ENCODE results near the gene SYT2.

Gene SYT2

GRCh38 chr1:202688401-202688800, 21.9 kb downstream of the SYT2 start:
- H4K20me1 ChIP-seq (ENCODE audit: control insufficient read depth, insufficient read depth, low read depth, low read length) = no peaks in the 10 kb centered on the region
- TF ChIP-seq EZH2phosphoT487 (IDR thresholded peaks at IDR 0.05; ENCODE audit: borderline replicate concordance, low read length) (no peak), CTCF (IDR thresholded peaks at IDR 0.05; ENCODE audit: low read depth, low read length, poor library complexity, severe bottlenecking) (no peak)
- H3K27ac ChIP-seq (ENCODE audit: low read depth, low read length) = no peak overlapping the region
- no peaks in the 10 kb centered on the region for H3K79me2 ChIP-seq (ENCODE audit: control insufficient read depth, low read length)
- no peaks in the 10 kb centered on the region for H3K4me1 ChIP-seq (ENCODE audit: control insufficient read depth, low read length)
- peaks cover 2% of the 10 kb centered on the region; the same call in 1 of the 2 replicates for H3K27me3 ChIP-seq (ENCODE audit: control insufficient read depth, low read length)
- no peaks in the 10 kb centered on the region for H3F3A ChIP-seq (ENCODE audit: control insufficient read depth, insufficient read depth)
- no peaks in the 10 kb centered on the region for H3K36me3 ChIP-seq (ENCODE audit: control insufficient read depth, low read length)
- no peak overlapping the region for H3K4me2 ChIP-seq (ENCODE audit: low read length)
- no peaks in the 10 kb centered on the region for H3K9me3 ChIP-seq (ENCODE audit: control insufficient read depth, insufficient read depth, low read length)
- H3K4me3 ChIP-seq (ENCODE audit: low read length) = no peak overlapping the region
- no peaks in the 10 kb centered on the region for H3K9me2 ChIP-seq (replicated peaks; ENCODE audit: control insufficient read depth, low read length)

- no peaks in the 10 kb centered on the region for H3K9me3 ChIP-seq (ENCODE audit: control insufficient read depth, insufficient read depth, low read length)
- no peaks in the 10 kb centered on the region for H4K20me1 ChIP-seq (ENCODE audit: control insufficient read depth, insufficient read depth, low read depth, low read length)
- peaks cover 2% of the 10 kb centered on the region; the same call in 1 of the 2 replicates for H3K27me3 ChIP-seq (ENCODE audit: control insufficient read depth, low read length)
Measured at GRCh38 chr1:202687798-202688197, 22.5 kb downstream of the SYT2 start.

GRCh38 chr1:202687370-202687769, 22.9 kb downstream of the SYT2 start:
- H4K20me1 ChIP-seq (ENCODE audit: control insufficient read depth, insufficient read depth, low read depth, low read length) = no peaks in the 10 kb centered on the region
- no peaks in the 10 kb centered on the region for H3K9me3 ChIP-seq (ENCODE audit: control insufficient read depth, insufficient read depth, low read length)
- H3K4me2 ChIP-seq (ENCODE audit: low read length) = no peak overlapping the region
- no peaks in the 10 kb centered on the region for H3K4me1 ChIP-seq (ENCODE audit: control insufficient read depth, low read length)
- H3K36me3 ChIP-seq (ENCODE audit: control insufficient read depth, low read length) = no peaks in the 10 kb centered on the region
- H3K79me2 ChIP-seq (ENCODE audit: control insufficient read depth, low read length) = no peaks in the 10 kb centered on the region
- no peaks in the 10 kb centered on the region for H3F3A ChIP-seq (ENCODE audit: control insufficient read depth, insufficient read depth)
- peaks cover 2% of the 10 kb centered on the region; the same call in 1 of the 2 replicates for H3K27me3 ChIP-seq (ENCODE audit: control insufficient read depth, low read length)
- TF ChIP-seq EZH2phosphoT487 (IDR thresholded peaks at IDR 0.05; ENCODE audit: borderline replicate concordance, low read length) (no peak), CTCF (IDR thresholded peaks at IDR 0.05; ENCODE audit: low read depth, low read length, poor library complexity, severe bottlenecking) (no peak)
- no peak overlapping the region for H3K4me3 ChIP-seq (ENCODE audit: low read length)
- no peak overlapping the region for H3K27ac ChIP-seq (ENCODE audit: low read depth, low read length)
- H3K9me2 ChIP-seq (replicated peaks; ENCODE audit: control insufficient read depth, low read length) = no peaks in the 10 kb centered on the region

More at GRCh38 chr1:202687798-202688197, 22.5 kb downstream of the SYT2 start:
- H3K36me3 ChIP-seq (ENCODE audit: control insufficient read depth, low read length) = no peaks in the 10 kb centered on the region
- H3F3A ChIP-seq (ENCODE audit: control insufficient read depth, insufficient read depth) = no peaks in the 10 kb centered on the region
- no peaks in the 10 kb centered on the region for H3K9me2 ChIP-seq (replicated peaks; ENCODE audit: control insufficient read depth, low read length)
- no peak overlapping the region for H3K4me3 ChIP-seq (ENCODE audit: low read length)
- H3K27ac ChIP-seq (ENCODE audit: low read depth, low read length) = no peak overlapping the region
- H3K79me2 ChIP-seq (ENCODE audit: control insufficient read depth, low read length) = no peaks in the 10 kb centered on the region
- H3K4me1 ChIP-seq (ENCODE audit: control insufficient read depth, low read length) = no peaks in the 10 kb centered on the region
- H3K4me2 ChIP-seq (ENCODE audit: low read length) = no peak overlapping the region
- TF ChIP-seq CTCF (IDR thresholded peaks at IDR 0.05; ENCODE audit: low read depth, low read length, poor library complexity, severe bottlenecking) = no peak
- no peak for TF ChIP-seq EZH2phosphoT487 (IDR thresholded peaks at IDR 0.05; ENCODE audit: borderline replicate concordance, low read length)

All from DOHH2 (cell line).